ENCODE data around the gene CDC16. TPM values are rescaled to one million over a fixed set of nuclear protein-coding genes. Genes with fewer than 3 reads are reported as not detected.

CDC16 gene
- total and polyA plus RNA-seq, 2 of the 8 experiments (the other 6 are each of a cell fraction or from before 2014, with no cell fraction given), result 42.5 to 83.4 TPM

DNA sequence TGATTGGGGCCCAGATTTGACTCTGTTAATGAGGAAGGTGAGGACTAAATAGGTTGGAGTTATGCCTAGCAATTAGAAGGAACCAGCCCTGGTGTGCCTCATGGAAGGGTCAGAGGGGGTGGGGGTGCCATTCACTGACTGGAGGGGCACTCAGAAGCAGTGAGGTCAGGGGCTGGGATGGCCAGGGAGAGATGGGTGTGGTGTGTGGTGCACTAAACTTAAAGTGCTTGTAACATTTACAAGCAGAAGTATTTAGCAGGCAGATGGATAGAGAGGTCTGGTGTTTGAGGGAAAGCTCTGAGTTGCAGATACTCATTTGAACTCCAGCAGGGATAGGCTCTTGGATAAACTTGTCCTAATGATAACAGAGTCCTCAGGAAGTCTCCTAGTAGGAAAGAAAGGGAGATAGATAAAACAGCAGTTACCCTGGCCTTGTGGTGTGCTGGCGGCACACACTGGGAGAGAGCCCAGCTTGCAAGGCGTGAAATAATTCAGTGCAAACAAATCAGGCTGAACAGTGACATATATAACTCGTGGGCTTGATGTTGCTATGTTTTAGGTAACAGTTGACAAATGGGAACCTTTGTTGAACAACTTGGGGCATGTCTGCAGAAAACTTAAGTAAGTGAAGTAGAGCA, 26.8 kb downstream of the CDC16 start:
- H2BK12ac ChIP-seq (ENCODE audit: low read depth, low read length), result no peak overlapping the region
- no peak overlapping the region for H2BK15ac ChIP-seq (ENCODE audit: low read length)
- no peaks in the 10 kb centered on the region for H3K79me1 ChIP-seq (ENCODE audit: low read depth, low read length)
- H3K36me3 ChIP-seq (ENCODE audit: control insufficient read depth in 2 of 4, insufficient read depth in 4 of 4, low read length in 3 of 4), result peaks cover 31 to 92% (median 63%) of the 10 kb centered on the region in 4 experiments
- H3K4ac ChIP-seq (replicated peaks; ENCODE audit: insufficient read length, low read depth, low read length), result no peak overlapping the region
- H3K18ac ChIP-seq (ENCODE audit: extremely low read depth, low read length), result no peak overlapping the region
- H3K9ac ChIP-seq (replicated peaks in 1 of 4; ENCODE audit: extremely low read depth in 1 of 4, low read depth in 3 of 4, low read length in 3 of 4), result no peak overlapping the region
- H3K4me2 ChIP-seq (ENCODE audit: insufficient read depth in 1 of 2, low read depth in 2 of 2, low read length in 2 of 2), result no peak overlapping the region
- H3K4me3 ChIP-seq (ENCODE audit: extremely low read depth in 1 of 4, insufficient read depth in 2 of 4, low read depth in 3 of 4, low read length in 4 of 4), result no peak overlapping the region
- H3K79me2 ChIP-seq (ENCODE audit: control insufficient read depth in 1 of 2, insufficient read depth in 2 of 2, low read length in 2 of 2), result no peaks in the 10 kb centered on the region
- no peak for DNase-seq (ENCODE audit: low read depth in 1 of 2, low spot score in 2 of 2)
- 92% methylated on average over 3 of the region's 3 CpGs; no CpG with 5 or more reads in 1 of the 2 experiments for WGBS, 2 experiments (ENCODE audit: extremely low coverage in 1 of 2, insufficient coverage in 1 of 2, insufficient read length in 1 of 2, insufficient replicate concordance in 2 of 2, low coverage in 1 of 2, low lambda C conversion rate in 2 of 2, missing lambda C conversion rate in 1 of 2)
- no peak overlapping the region for H2AFZ ChIP-seq (ENCODE audit: low read length)
- CTCF ChIA-PET (ENCODE audit: partially characterized antibody), result no interaction called here
- TF ChIP-seq CREB1 (IDR thresholded peaks at IDR 0.05), result no peak
- TF ChIP-seq EZH2 (IDR thresholded peaks at IDR 0.05; ENCODE audit: low read depth, low read length, severe bottlenecking), result no peak
- no peak overlapping the region for H3K14ac ChIP-seq (ENCODE audit: insufficient read length)
- peaks cover 1 to 13% of the 10 kb centered on the region in 2 experiments for H4K20me1 ChIP-seq (replicated peaks in 1 of 2; ENCODE audit: control insufficient read depth in 1 of 2, insufficient read depth in 2 of 2, low read length in 2 of 2)
- H3K27me3 ChIP-seq (replicated peaks in 1 of 4; ENCODE audit: control insufficient read depth in 3 of 4, extremely low read depth in 1 of 4, insufficient read depth in 3 of 4, low read length in 3 of 4), result no peaks in the 10 kb centered on the region
- H3K23ac ChIP-seq (ENCODE audit: insufficient read length), result no peak overlapping the region
- H2AK5ac ChIP-seq (ENCODE audit: low read depth, low read length), result no peak overlapping the region
- POLR2A ChIA-PET (ENCODE audit: partially characterized antibody), result interaction anchor here (0.8 to 7.5 kb wide), 7 partner anchors 9 to 22 kb away, joined by 3 to 44 read pairs (median 6); partner anchors contain the start of gene UPF3A
- H4K5ac ChIP-seq (ENCODE audit: insufficient read length, low read depth, low read length), result no peak overlapping the region
- H3K27ac ChIP-seq (ENCODE audit: low read depth, low read length), result no peak overlapping the region
- no peak overlapping the region for H2BK5ac ChIP-seq (ENCODE audit: low read depth, low read length)
- H3K4me1 ChIP-seq (replicated peaks in 1 of 4; ENCODE audit: control insufficient read depth in 3 of 4, insufficient read depth in 4 of 4, low read length in 3 of 4), result peaks cover 0 to 5% (median 2%) of the 10 kb centered on the region in 4 experiments; a peak in 2 of 7 replicates
- no peak overlapping the region; the same call in 1 of the 2 replicates for H4K8ac ChIP-seq (ENCODE audit: extremely low read depth, insufficient read depth, low read length)
- H2BK120ac ChIP-seq (replicated peaks; ENCODE audit: low read depth, low read length), result no peak overlapping the region
- no peak overlapping the region for H4K91ac ChIP-seq (replicated peaks; ENCODE audit: insufficient read length, low read length)
- no peaks in the 10 kb centered on the region for H3K9me3 ChIP-seq (ENCODE audit: insufficient read depth in 2 of 2, low read depth in 1 of 2, low read length in 1 of 2)
- FAIRE-seq, result no peak
- no peak overlapping the region for H2BK20ac ChIP-seq (ENCODE audit: low read length)
- no peak overlapping the region for H3K56ac ChIP-seq (replicated peaks; ENCODE audit: insufficient read length, low read depth, low read length)
- H3K23me2 ChIP-seq (ENCODE audit: low read depth, low read length), result no peaks in the 10 kb centered on the region
